Spinal cord (tissue), 10 donors: ENCODE data around the gene WASF3. TPM values are rescaled to one million over a fixed set of nuclear protein-coding genes. Genes with fewer than 3 reads are reported as not detected.
A peak's percentile ranks its signal among the peaks of the same experiment; 100 is the strongest.

Source experiments
- DNase-seq, 6 donors: peaks; one replicate each; pipeline versions ENCODE4 v3.0.0 to v3.0.0-alpha.2; 2013 to 2015; ENCODE audit warnings: low spot score in 6 of 6, low read depth in 4 of 6
- H3K27ac ChIP-seq: one replicate; pipeline ENCODE4 v1.5.1; 2013; ENCODE audit warnings: low read depth, low read length, control low read depth
- H3K27me3 ChIP-seq: one replicate; pipeline ENCODE4 v1.6.1; 2013; ENCODE audit warnings: low read length; ENCODE audit not compliant: control insufficient read depth, insufficient read depth
- H3K36me3 ChIP-seq: one replicate; pipeline ENCODE4 v1.6.1; 2013; ENCODE audit warnings: low read length; ENCODE audit not compliant: control insufficient read depth, insufficient read depth
- H3K4me1 ChIP-seq: one replicate; pipeline ENCODE4 v1.6.1; 2013; ENCODE audit warnings: low read length; ENCODE audit not compliant: control insufficient read depth, insufficient read depth
- H3K4me3 ChIP-seq: one replicate; pipeline ENCODE4 v1.5.1; 2013; ENCODE audit warnings: low read depth, low read length, control low read depth
- H3K9me3 ChIP-seq: one replicate; pipeline ENCODE4 v1.6.1; 2013; ENCODE audit warnings: low read length; ENCODE audit not compliant: control insufficient read depth, insufficient read depth
- WGBS: methylation state at CpG from one replicate; pipeline ENCODE4 v1.1.5; 2013; ENCODE audit warnings: missing lambda C conversion rate; ENCODE audit not compliant: insufficient coverage; 5-methylcytosine and 5-hydroxymethylcytosine counted together
- polyA plus RNA-seq, 2 donors: library from polyadenylated mRNA; unstranded; fragments of 120-200 nt; gene quantifications; one replicate each; pipeline ENCODE4 v1.2.1, GENCODE V29; 2013; ENCODE audit not compliant: insufficient read length in 2 of 2
- total RNA-seq, 2 donors: library from RNA; depleted of rRNA in 1 of 2; stranded (reverse); fragments of 120-200 nt in 1 of 2; fragments of >200 nt in 1 of 2; gene quantifications; one replicate each; pipeline versions ENCODE4 v1.2.3 to v1.2.4, GENCODE V29; 2013 to 2014
- donor health status: healthy.

The WASF3 gene
- total and polyA plus RNA-seq, 4 donors: 19.5 to 68.8 (median 53.0) TPM

- no peak for DNase-seq
- H3K27ac ChIP-seq: no peak overlapping the region
- H3K27me3 ChIP-seq: no peaks in the 10 kb centered on the region
- H3K4me1 ChIP-seq: no peaks in the 10 kb centered on the region
- H3K4me3 ChIP-seq: no peak overlapping the region
- no peaks in the 10 kb centered on the region for H3K36me3 ChIP-seq
- no peaks in the 10 kb centered on the region for H3K9me3 ChIP-seq
Measured at GRCh38 chr13:26525528-26525927, 32.0 kb upstream of the WASF3 start.

GRCh38 chr13:26526702-26527216 lies 30.7 kb upstream of the WASF3 start:
- H3K27ac ChIP-seq: no peak overlapping the region
- no peaks in the 10 kb centered on the region for H3K9me3 ChIP-seq
- no CpG with 5 or more reads among the region's 2 CpGs for WGBS
- no peaks in the 10 kb centered on the region for H3K36me3 ChIP-seq
- no peaks in the 10 kb centered on the region for H3K27me3 ChIP-seq
- peak in 1 of 6 donors; percentile 73 for DNase-seq
- H3K4me3 ChIP-seq: no peak overlapping the region
- no peaks in the 10 kb centered on the region for H3K4me1 ChIP-seq

DNA sequence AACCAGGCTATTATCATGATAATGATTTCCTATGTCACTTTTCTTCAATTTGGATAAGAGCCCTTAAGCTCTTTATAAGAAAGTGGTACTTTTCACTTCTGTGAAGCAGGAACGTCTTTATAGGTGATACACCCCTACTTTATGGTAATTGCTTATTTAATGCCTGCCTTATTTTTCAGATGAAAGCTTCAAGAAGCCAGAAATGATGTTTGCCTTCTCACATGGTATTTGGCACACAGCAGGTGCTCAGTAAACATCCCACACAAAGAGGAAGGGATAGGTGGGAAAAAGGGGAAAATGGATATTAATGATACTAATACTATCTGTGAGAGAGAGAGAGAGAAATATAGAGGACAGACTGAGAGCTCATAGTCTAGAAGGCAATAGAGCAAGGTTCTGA lies 29.0 kb upstream of the WASF3 start:
- DNase-seq: peak in 1 of 6 donors; percentile 47

DNA sequence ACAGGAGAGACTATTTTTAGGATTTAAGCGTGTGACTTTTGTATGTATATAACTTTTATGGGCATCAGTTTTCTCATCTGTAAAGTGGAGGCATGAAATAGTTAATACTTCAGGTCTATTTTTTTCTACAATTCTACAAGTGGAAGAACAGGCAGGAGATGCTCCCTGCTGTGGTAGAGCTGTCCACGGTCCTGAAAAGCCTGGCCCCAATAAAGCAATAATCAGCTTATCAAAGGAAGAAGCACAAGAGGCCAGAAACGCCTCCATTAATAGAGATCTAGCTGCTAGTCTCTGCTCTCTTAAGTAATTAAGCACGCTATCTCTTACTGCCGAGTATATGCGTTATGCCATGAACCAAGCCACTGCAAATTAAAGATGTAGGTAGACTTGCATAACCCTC lies 28.0 kb upstream of the WASF3 start:
- no peak overlapping the region for H3K27ac ChIP-seq
- WGBS: 20% methylated on average over 4 of the region's 6 CpGs
- no peaks in the 10 kb centered on the region for H3K36me3 ChIP-seq
- no peak overlapping the region for H3K4me3 ChIP-seq
- no peaks in the 10 kb centered on the region for H3K9me3 ChIP-seq
- DNase-seq: peak in 2 of 6 donors; percentile 47 to 62
- no peaks in the 10 kb centered on the region for H3K27me3 ChIP-seq
- H3K4me1 ChIP-seq: no peaks in the 10 kb centered on the region

More for the DNA sequence above, 29.0 kb upstream of the WASF3 start:
- no CpG with 5 or more reads among the region's 1 CpG for WGBS
- Histone ChIP-seq H3K9me3 (no peaks in the 10 kb centered on the region), H3K4me1 (no peaks in the 10 kb centered on the region), H3K27me3 (no peaks in the 10 kb centered on the region), H3K36me3 (no peaks in the 10 kb centered on the region), H3K4me3 (no peak overlapping the region), H3K27ac (no peak overlapping the region)

- Histone ChIP-seq H3K4me3 (no peak overlapping the region), H3K36me3 (no peaks in the 10 kb centered on the region), H3K27me3 (no peaks in the 10 kb centered on the region), H3K4me1 (no peaks in the 10 kb centered on the region), H3K9me3 (no peaks in the 10 kb centered on the region), H3K27ac (no peak overlapping the region)
- 11% methylated on average over 2 of the region's 3 CpGs for WGBS
- peak in 2 of 6 donors; percentile 54 to 66 for DNase-seq
Measured at GRCh38 chr13:26531742-26532141, 25.7 kb upstream of the WASF3 start.

- no peaks in the 10 kb centered on the region for H3K27me3 ChIP-seq
- no peaks in the 10 kb centered on the region for H3K4me1 ChIP-seq
- no peak overlapping the region for H3K27ac ChIP-seq
- WGBS: 95% methylated on average over 8 of the region's 9 CpGs
- no peaks in the 10 kb centered on the region for H3K36me3 ChIP-seq
- no peak overlapping the region for H3K4me3 ChIP-seq
- no peak for DNase-seq
- H3K9me3 ChIP-seq: no peaks in the 10 kb centered on the region
Measured at GRCh38 chr13:26534036-26534726, 23.3 kb upstream of the WASF3 start.

GRCh38 chr13:26538363-26539317 lies 18.8 kb upstream of the WASF3 start:
- H3K4me3 ChIP-seq: no peak overlapping the region
- no peaks in the 10 kb centered on the region for H3K9me3 ChIP-seq
- WGBS: 53% methylated on average over 9 of the region's 10 CpGs
- no peak for DNase-seq
- H3K27me3 ChIP-seq: no peaks in the 10 kb centered on the region
- H3K27ac ChIP-seq: no peak overlapping the region
- no peaks in the 10 kb centered on the region for H3K4me1 ChIP-seq
- H3K36me3 ChIP-seq: no peaks in the 10 kb centered on the region

GRCh38 chr13:26539738-26540292 lies 17.7 kb upstream of the WASF3 start:
- no peaks in the 10 kb centered on the region for H3K27me3 ChIP-seq
- WGBS: 100% methylated on average over 1 of the region's 2 CpGs

GRCh38 chr13:26540334-26540733 lies 17.1 kb upstream of the WASF3 start:
- peak in 1 of 6 donors; percentile 66 for DNase-seq
- no peaks in the 10 kb centered on the region for H3K36me3 ChIP-seq
- H3K4me3 ChIP-seq: no peak overlapping the region
- no peak overlapping the region for H3K27ac ChIP-seq
- H3K4me1 ChIP-seq: no peaks in the 10 kb centered on the region
- H3K27me3 ChIP-seq: no peaks in the 10 kb centered on the region
- no peaks in the 10 kb centered on the region for H3K9me3 ChIP-seq
- 54% methylated on average over 3 of the region's 3 CpGs for WGBS

More at GRCh38 chr13:26539738-26540292, 17.7 kb upstream of the WASF3 start:
- Histone ChIP-seq H3K4me1 (no peaks in the 10 kb centered on the region), H3K27ac (no peak overlapping the region), H3K9me3 (no peaks in the 10 kb centered on the region), H3K4me3 (no peak overlapping the region), H3K36me3 (no peaks in the 10 kb centered on the region)
- no peak for DNase-seq
